Vagina (tissue), 2 donors: ENCODE data around the gene PEX5L. TPM values are rescaled to one million over a fixed set of nuclear protein-coding genes. Genes with fewer than 3 reads are reported as not detected.
A peak's percentile ranks its signal among the peaks of the same experiment; 100 is the strongest.

Experiments
- DNase-seq, 2 donors: peaks; one replicate each; pipeline ENCODE4 v3.0.0-alpha.2; 2017; ENCODE audit errors: extremely low spot score in 2 of 2
- H3K27ac ChIP-seq: fragments of 200-600 bp; sonication (generic); one replicate; pipeline ENCODE4 v1.5.1; 2019
- H3K27me3 ChIP-seq: fragments of 200-600 bp; sonication (generic); one replicate; pipeline ENCODE4 v1.5.1; 2019
- H3K36me3 ChIP-seq, 2 donors: fragments of 200-600 bp; sonication (generic); one replicate each; pipeline ENCODE4 v1.5.1; 2017 to 2019
- H3K4me1 ChIP-seq: fragments of 200-600 bp; sonication (generic); one replicate; pipeline ENCODE4 v1.5.1; 2019
- H3K4me3 ChIP-seq, 2 donors: fragments of 200-600 bp; sonication (generic); 1 replicate in 1 of 2; 2 replicates in 1 of 2; pipeline ENCODE4 v1.5.1; 2016 to 2019
- H3K9me3 ChIP-seq: fragments of 200-600 bp; sonication (generic); one replicate; pipeline ENCODE4 v1.5.1; 2019
- CTCF ChIP-seq, 3 experiments: fragments of 450-650 bp in 2 of 3; fragments of 200-600 bp in 1 of 3; sonication (generic) in 1 of 3; IDR thresholded peaks; one replicate each; pipeline ENCODE4 v1.5.1; 2017 to 2019; ENCODE audit warnings: antibody characterized with exemption in 3 of 3, mild to moderate bottlenecking in 2 of 3, moderate library complexity in 2 of 3
- POLR2A ChIP-seq, 2 donors: fragments of 450-650 bp; IDR thresholded peaks; one replicate each; pipeline ENCODE4 v1.6.1; 2017; ENCODE audit warnings: antibody characterized with exemption in 2 of 2, mild to moderate bottlenecking in 2 of 2, moderate library complexity in 2 of 2
- POLR2AphosphoS5 ChIP-seq, 2 donors: sonication (generic); formaldehyde crosslinking; IDR thresholded peaks; one replicate each; pipeline ENCODE4 v1.9.0; 2017; ENCODE audit warnings: antibody characterized with exemption in 2 of 2, mild to moderate bottlenecking in 2 of 2, low read depth in 1 of 2; ENCODE audit not compliant: insufficient read depth in 1 of 2
- intact Hi-C: fragments of 100-400 bp; cut with DNase I; formaldehyde crosslinking; loops from one replicate; pipeline ENCODE4 v1.15.1; 2023
- total RNA-seq: library from RNA; depleted of rRNA; stranded (reverse); fragments of >200 nt; gene quantifications from one replicate; pipeline ENCODE4 v1.2.3, GENCODE V29; 2016

Gene PEX5L
- total RNA-seq, 1 donor from 2014 or later, result not detected

GRCh38 chr3:180048840-180049239 lies 12.1 kb upstream of the PEX5L start:
- no peak overlapping the region for H3K27ac ChIP-seq
- no peak for TF ChIP-seq POLR2AphosphoS5 (IDR thresholded peaks at IDR 0.05; ENCODE audit: insufficient read depth in 1 of 2, low read depth in 1 of 2)
- no peak for TF ChIP-seq POLR2A (IDR thresholded peaks at IDR 0.05)
- no peak for TF ChIP-seq CTCF (IDR thresholded peaks at IDR 0.05)
- H3K36me3 ChIP-seq, result no peaks in the 10 kb centered on the region
- DNase-seq, result no peak
- intact Hi-C loops, result no loop called here
- H3K9me3 ChIP-seq, result no peaks in the 10 kb centered on the region
- H3K4me3 ChIP-seq, result no peak overlapping the region
- H3K27me3 ChIP-seq, result no peaks in the 10 kb centered on the region
- no peaks in the 10 kb centered on the region for H3K4me1 ChIP-seq

DNA sequence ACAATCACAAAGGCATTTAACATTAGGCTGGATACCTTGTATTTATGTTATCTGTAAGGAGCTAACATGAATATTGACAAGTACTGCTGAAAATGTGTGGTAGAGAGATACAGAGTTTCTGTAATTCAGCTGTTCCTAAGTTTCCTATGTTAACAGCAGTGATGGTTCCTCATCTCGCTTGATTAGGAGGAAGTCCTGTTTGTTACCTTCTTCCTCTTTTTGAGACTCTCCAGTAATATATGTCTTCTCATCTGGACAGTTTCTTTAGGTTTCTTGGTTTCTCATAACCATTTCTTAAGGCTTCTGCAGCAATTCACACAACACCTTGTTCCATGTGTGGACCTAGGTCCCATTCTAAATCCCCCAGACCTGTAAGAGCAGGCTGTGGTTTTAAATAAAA lies 11.4 kb upstream of the PEX5L start:
- TF ChIP-seq POLR2AphosphoS5 (IDR thresholded peaks at IDR 0.05; ENCODE audit: insufficient read depth in 1 of 2, low read depth in 1 of 2), result no peak
- no peak for TF ChIP-seq POLR2A (IDR thresholded peaks at IDR 0.05)
- no peak for TF ChIP-seq CTCF (IDR thresholded peaks at IDR 0.05)
- H3K9me3 ChIP-seq, result no peaks in the 10 kb centered on the region

DNA sequence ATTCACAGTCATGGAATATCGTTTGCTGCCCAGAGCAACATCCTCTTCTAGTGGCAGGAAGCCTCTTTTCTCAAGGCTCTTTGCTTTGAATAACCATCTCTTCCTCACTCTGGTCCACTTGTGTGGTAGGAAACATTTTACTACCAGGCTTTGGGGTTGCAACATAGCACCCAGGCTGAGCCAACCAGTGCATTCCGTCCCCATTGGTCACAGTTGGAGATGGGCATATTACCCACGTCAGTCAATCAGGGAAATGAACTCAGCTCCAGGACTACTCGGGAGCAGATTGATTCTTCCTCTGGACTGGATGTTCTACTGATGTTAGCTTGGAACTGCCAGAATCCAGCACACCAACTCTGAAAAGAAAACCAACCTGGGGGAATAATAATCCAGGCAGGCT lies 4.2 kb upstream of the PEX5L start:
- Histone ChIP-seq H3K27ac (no peak overlapping the region), H3K4me1 (peaks cover 7% of the 10 kb centered on the region), H3K36me3 (no peaks in the 10 kb centered on the region), H3K27me3 (no peaks in the 10 kb centered on the region), H3K9me3 (no peaks in the 10 kb centered on the region), H3K4me3 (no peak overlapping the region)
- DNase-seq, result no peak
- no peak for TF ChIP-seq POLR2A (IDR thresholded peaks at IDR 0.05)
- no peak for TF ChIP-seq POLR2AphosphoS5 (IDR thresholded peaks at IDR 0.05; ENCODE audit: insufficient read depth in 1 of 2, low read depth in 1 of 2)
- TF ChIP-seq CTCF (IDR thresholded peaks at IDR 0.05), result no peak
- intact Hi-C loops, result no loop called here

More for the DNA sequence above, 11.4 kb upstream of the PEX5L start:
- no peaks in the 10 kb centered on the region for H3K27me3 ChIP-seq
- intact Hi-C loops, result no loop called here
- no peaks in the 10 kb centered on the region for H3K4me1 ChIP-seq
- no peaks in the 10 kb centered on the region for H3K36me3 ChIP-seq
- no peak overlapping the region for H3K4me3 ChIP-seq
- H3K27ac ChIP-seq, result no peak overlapping the region
- no peak for DNase-seq

DNA sequence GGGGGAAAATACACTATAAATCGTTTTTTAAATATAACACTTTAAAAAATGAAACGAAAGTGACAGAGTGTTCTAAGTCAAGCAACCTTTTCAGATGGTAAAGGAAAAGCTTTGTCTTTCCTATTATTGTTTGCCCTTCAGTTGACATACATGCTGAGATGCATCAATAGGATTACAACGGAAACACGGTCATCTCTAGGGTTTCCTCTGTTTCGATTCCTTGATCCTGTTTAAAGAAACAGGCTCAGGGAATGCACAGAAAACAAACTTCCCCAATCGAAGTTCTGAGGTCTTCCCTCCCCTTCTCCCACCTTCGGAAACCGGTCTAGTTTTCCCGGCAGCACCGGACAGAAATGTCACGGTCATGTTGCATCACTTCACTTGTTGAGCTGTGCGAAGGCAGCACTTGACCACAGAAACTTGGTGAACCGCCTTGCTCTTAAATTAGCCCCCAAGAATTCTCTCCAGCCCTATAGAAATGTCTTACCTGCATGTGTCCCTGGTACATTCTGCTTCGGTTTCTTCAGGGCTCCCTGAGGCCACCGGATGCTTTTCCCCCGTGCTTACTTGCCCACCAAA lies 556 bp downstream of the PEX5L start:
- Histone ChIP-seq H3K27me3 (no peaks in the 10 kb centered on the region), H3K36me3 (no peaks in the 10 kb centered on the region), H3K4me1 (peaks cover 7% of the 10 kb centered on the region), H3K27ac (no peak overlapping the region), H3K4me3 (peak overlapping the region in 1 of 2 donors; percentile 31), H3K9me3 (no peaks in the 10 kb centered on the region)
- TF ChIP-seq POLR2A (IDR thresholded peaks at IDR 0.05) (no peak), POLR2AphosphoS5 (IDR thresholded peaks at IDR 0.05; ENCODE audit: insufficient read depth in 1 of 2, low read depth in 1 of 2) (no peak), CTCF (IDR thresholded peaks at IDR 0.05) (no peak)
- intact Hi-C loops, result no loop called here
- DNase-seq, result no peak

GRCh38 chr3:180026997-180027396 lies 9.7 kb downstream of the PEX5L start:
- TF ChIP-seq POLR2A (IDR thresholded peaks at IDR 0.05), result no peak
- intact Hi-C loops, result no loop called here
- H3K4me1 ChIP-seq, result no peaks in the 10 kb centered on the region
- no peaks in the 10 kb centered on the region for H3K27me3 ChIP-seq
- no peak overlapping the region for H3K4me3 ChIP-seq
- H3K9me3 ChIP-seq, result no peaks in the 10 kb centered on the region
- DNase-seq, result no peak
- H3K27ac ChIP-seq, result no peak overlapping the region
- H3K36me3 ChIP-seq, result no peaks in the 10 kb centered on the region
